NCI-H510A treated with DMSO at 0.1 percent for 48 hours (cell line): Measurements from ENCODE around the gene HPCAL1.

ENCODE experiments used
- DNase-seq: peaks from one replicate; lab custom pipeline; 2025; lab: John Stamatoyannopoulos, UW

The HPCAL1 gene

GRCh38 chr2:10303694-10304378, 1.1 kb downstream of the HPCAL1 start:
- DNase-seq, result no peak

GRCh38 chr2:10304458-10305253, 2.0 kb downstream of the HPCAL1 start:
- DNase-seq, result no peak

GRCh38 chr2:10305254-10305635, 2.5 kb downstream of the HPCAL1 start:
- no peak for DNase-seq

GRCh38 chr2:10305715-10306114, 3.0 kb downstream of the HPCAL1 start:
- DNase-seq, result no peak

GRCh38 chr2:10306901-10307463, 4.3 kb downstream of the HPCAL1 start:
- no peak for DNase-seq

- no peak for DNase-seq
Measured at GRCh38 chr2:10307561-10308156, 5.0 kb downstream of the HPCAL1 start.

- no peak for DNase-seq
Measured at GRCh38 chr2:10308866-10309265, 6.2 kb downstream of the HPCAL1 start.

GRCh38 chr2:10309286-10309685, 6.6 kb downstream of the HPCAL1 start:
- DNase-seq, result no peak

GRCh38 chr2:10310309-10310888, 7.7 kb downstream of the HPCAL1 start:
- DNase-seq, result no peak

GRCh38 chr2:10311736-10312135, 9.0 kb downstream of the HPCAL1 start:
- DNase-seq, result no peak

GRCh38 chr2:10312437-10312957, 9.8 kb downstream of the HPCAL1 start:
- DNase-seq, result no peak

GRCh38 chr2:10316336-10316735, 13.6 kb downstream of the HPCAL1 start:
- no peak for DNase-seq

GRCh38 chr2:10316860-10317259, 14.2 kb downstream of the HPCAL1 start:
- DNase-seq, result peak; percentile 28

GRCh38 chr2:10317646-10318045, 14.9 kb downstream of the HPCAL1 start:
- DNase-seq, result no peak

- DNase-seq, result no peak
Measured at GRCh38 chr2:10318345-10318744, 15.6 kb downstream of the HPCAL1 start.

- DNase-seq, result no peak
Measured at GRCh38 chr2:10319892-10320574, 17.3 kb downstream of the HPCAL1 start.

- DNase-seq, result no peak
Measured at GRCh38 chr2:10320575-10320931, 17.8 kb downstream of the HPCAL1 start.

- no peak for DNase-seq
Measured at GRCh38 chr2:10320933-10321332, 18.2 kb downstream of the HPCAL1 start.

- DNase-seq, result no peak
Measured at GRCh38 chr2:10321622-10322021, 18.9 kb downstream of the HPCAL1 start.

GRCh38 chr2:10322481-10322880, 19.8 kb downstream of the HPCAL1 start:
- no peak for DNase-seq

GRCh38 chr2:10322973-10323372, 20.3 kb downstream of the HPCAL1 start:
- DNase-seq, result no peak

GRCh38 chr2:10323535-10323934, 20.8 kb downstream of the HPCAL1 start:
- no peak for DNase-seq
